H9 (cell line): ENCODE results near the gene HDAC7. TPM values are rescaled to one million over a fixed set of nuclear protein-coding genes. Genes with fewer than 3 reads are reported as not detected.

Experiments used
- DNase-seq: peaks from one replicate; pipeline ENCODE4 v3.0.0-alpha.2; 2017
- H2AFZ ChIP-seq: one replicate; pipeline ENCODE4 v1.6.1; 2013; ENCODE audit warnings: mild to moderate bottlenecking, low read length, control low read depth, moderate library complexity
- H2AK5ac ChIP-seq: 2 replicates; pipeline ENCODE4 v1.6.1; 2013; ENCODE audit warnings: low read length, control low read depth, mixed read lengths; ENCODE audit not compliant: insufficient read length
- H2BK120ac ChIP-seq: one replicate; pipeline ENCODE4 v1.6.1; 2013; ENCODE audit warnings: low read depth, mild to moderate bottlenecking, low read length, control low read depth, inconsistent platforms; ENCODE audit not compliant: poor library complexity, severe bottlenecking
- H2BK12ac ChIP-seq: 2 replicates; pipeline ENCODE4 v1.6.1; 2013; ENCODE audit warnings: low read length, control low read depth, mixed read lengths, low read depth; ENCODE audit not compliant: insufficient read length
- H2BK15ac ChIP-seq: 2 replicates; pipeline ENCODE4 v1.6.1; 2013; ENCODE audit warnings: low read depth, low read length, control low read depth
- H2BK20ac ChIP-seq: one replicate; pipeline ENCODE4 v1.6.1; 2013; ENCODE audit warnings: low read depth, mild to moderate bottlenecking, low read length, control low read depth, inconsistent platforms; ENCODE audit not compliant: poor library complexity, severe bottlenecking
- H2BK5ac ChIP-seq: 2 replicates; pipeline ENCODE4 v1.6.1; 2013; ENCODE audit warnings: low read length, control low read depth, mixed read lengths; ENCODE audit not compliant: insufficient read length
- H3K14ac ChIP-seq: 2 replicates; pipeline ENCODE4 v1.6.1; 2013; ENCODE audit warnings: low read length, control low read depth; ENCODE audit not compliant: insufficient read depth
- H3K18ac ChIP-seq: 2 replicates; pipeline ENCODE4 v1.6.1; 2013; ENCODE audit warnings: low read depth, mild to moderate bottlenecking, mixed read lengths, low read length, control low read depth; ENCODE audit not compliant: insufficient read length
- H3K23ac ChIP-seq: 2 replicates; pipeline ENCODE4 v1.6.1; 2013; ENCODE audit warnings: low read length, control low read depth, mixed read lengths, low read depth; ENCODE audit not compliant: insufficient read length
- H3K23me2 ChIP-seq: 2 replicates; pipeline ENCODE4 v1.6.1; 2013; ENCODE audit warnings: low read depth, mild to moderate bottlenecking, mixed read lengths, low read length, control low read depth; ENCODE audit not compliant: insufficient read length, poor library complexity, severe bottlenecking
- H3K27ac ChIP-seq: 2 replicates; pipeline ENCODE4 v1.5.1; 2013; ENCODE audit warnings: low read length, control low read depth, mixed read lengths, low read depth; ENCODE audit not compliant: insufficient read length
- H3K27me3 ChIP-seq: 2 replicates; pipeline ENCODE4 v1.6.1; 2013; ENCODE audit warnings: low read length, control low read depth, inconsistent platforms; ENCODE audit not compliant: insufficient read depth
- H3K4ac ChIP-seq: 2 replicates; pipeline ENCODE4 v1.6.1; 2013; ENCODE audit warnings: low read depth, mild to moderate bottlenecking, control low read depth, inconsistent platforms, low read length, moderate library complexity
- H3K4me1 ChIP-seq: 2 replicates; pipeline ENCODE4 v1.6.1; 2013; ENCODE audit warnings: low read length, control low read depth, inconsistent platforms; ENCODE audit not compliant: insufficient read depth
- H3K4me2 ChIP-seq: 2 replicates; pipeline ENCODE4 v1.6.1; 2013; ENCODE audit warnings: low read length, control low read depth, mixed read lengths; ENCODE audit not compliant: insufficient read length, insufficient read depth
- H3K56ac ChIP-seq: 2 replicates; pipeline ENCODE4 v1.6.1; 2013; ENCODE audit warnings: low read depth, mild to moderate bottlenecking, mixed read lengths, low read length, control low read depth; ENCODE audit not compliant: insufficient read length
- H3K79me1 ChIP-seq: 2 replicates; pipeline ENCODE4 v1.6.1; 2013; ENCODE audit warnings: low read depth, mild to moderate bottlenecking, moderate library complexity, low read length, control low read depth, inconsistent platforms; ENCODE audit not compliant: insufficient read depth, poor library complexity, severe bottlenecking
- H3K79me2 ChIP-seq: 2 replicates; pipeline ENCODE4 v1.6.1; 2013; ENCODE audit warnings: low read length, control low read depth, inconsistent platforms; ENCODE audit not compliant: insufficient read depth
- H3K9ac ChIP-seq: 2 replicates; pipeline ENCODE4 v1.6.1; 2013; ENCODE audit warnings: low read length, control low read depth, mixed read lengths; ENCODE audit not compliant: insufficient read length; ENCODE audit errors: extremely low read depth
- H3K9me3 ChIP-seq: one replicate; pipeline ENCODE4 v1.6.1; 2013; ENCODE audit warnings: low read depth, low read length, inconsistent platforms; ENCODE audit not compliant: control insufficient read depth
- H3T11ph ChIP-seq: one replicate; pipeline ENCODE4 v1.6.1; 2013; ENCODE audit warnings: mild to moderate bottlenecking, low read length, control low read depth, inconsistent platforms
- H4K20me1 ChIP-seq: one replicate; pipeline ENCODE4 v1.6.1; 2013; ENCODE audit not compliant: control insufficient read depth, insufficient read length, insufficient read depth
- H4K5ac ChIP-seq: 2 replicates; pipeline ENCODE4 v1.6.1; 2013; ENCODE audit warnings: low read depth, mild to moderate bottlenecking, mixed read lengths, low read length, control low read depth; ENCODE audit not compliant: insufficient read length
- H4K8ac ChIP-seq: replicated peaks from 2 replicates; pipeline ENCODE4 v1.6.1; 2013; ENCODE audit warnings: low read length, control low read depth, mixed read lengths, low read depth; ENCODE audit not compliant: insufficient read length
- H4K91ac ChIP-seq: 2 replicates; pipeline ENCODE4 v1.6.1; 2013; ENCODE audit warnings: low read depth, mild to moderate bottlenecking, moderate library complexity, mixed read lengths, low read length, control low read depth; ENCODE audit not compliant: insufficient read length
- H3K27ac Mint-ChIP-seq, 3 experiments: 2 replicates in 2 of 3; 3 replicates in 1 of 3; pipeline ENCODE4 v1.8.0; 2020 to 2021; ENCODE audit warnings: mixed read lengths in 3 of 3, mild to moderate bottlenecking in 1 of 3, moderate library complexity in 1 of 3
- H3K27me3 Mint-ChIP-seq: 2 replicates; pipeline ENCODE4 v1.8.0; 2021; ENCODE audit warnings: low read depth, mild to moderate bottlenecking, moderate library complexity, mixed read lengths
- H3K36me3 Mint-ChIP-seq, 3 experiments: 2 replicates in 2 of 3; 3 replicates in 1 of 3; pipeline ENCODE4 v1.8.0; 2020 to 2021; ENCODE audit warnings: low read depth in 3 of 3, mixed read lengths in 3 of 3; ENCODE audit not compliant: insufficient read depth in 1 of 3
- H3K4me1 Mint-ChIP-seq, 2 experiments: 2 replicates each; pipeline ENCODE4 v1.8.0; 2020; ENCODE audit warnings: mixed read lengths in 2 of 2
- H3K4me3 Mint-ChIP-seq, 2 experiments: 2 replicates in 1 of 2; 3 replicates in 1 of 2; pipeline ENCODE4 v1.8.0; 2020 to 2021; ENCODE audit warnings: mild to moderate bottlenecking in 2 of 2, mixed read lengths in 2 of 2, moderate library complexity in 1 of 2
- H3K9me3 Mint-ChIP-seq, 2 experiments: 2 replicates in 1 of 2; 3 replicates in 1 of 2; pipeline ENCODE4 v1.8.0; 2020; ENCODE audit warnings: mild to moderate bottlenecking in 2 of 2, mixed read lengths in 2 of 2, moderate library complexity in 1 of 2
- WGBS: extraction: QIAGEN DNeasy Blood & Tissue Kit; methylation state at CpG from one replicate; pipeline ENCODE4 v1.1.7; 2013; ENCODE audit warnings: missing lambda C conversion rate, low lambda C conversion rate, mixed read lengths; ENCODE audit not compliant: insufficient read length; ENCODE audit errors: extremely low coverage; 5-methylcytosine and 5-hydroxymethylcytosine counted together
- total RNA-seq: library from RNA; stranded (reverse); gene quantifications from 2 replicates; pipeline ENCODE4 v1.2.1, GENCODE V29; 2021
- TF ChIP-seq, protein P1 (sequence below): fragments of 200-600 bp; sonication (generic); conservative IDR thresholded peaks from 3 replicates; pipeline ENCODE4 v1.8.0; 2021; ENCODE audit warnings: antibody characterized with exemption, mild to moderate bottlenecking

Gene HDAC7
- total RNA-seq, 1 experiment from 2014 or later: 72.1 TPM

GRCh38 chr12:47778881-47779280, 40.8 kb downstream of the HDAC7 start:
- Histone ChIP-seq H3K56ac (no peak overlapping the region), H3K14ac (no peak overlapping the region), H2BK5ac (no peak overlapping the region), H4K5ac (no peak overlapping the region), H3K4me2 (peak overlapping the region; percentile 36), H2BK120ac (no peak overlapping the region), H3K18ac (no peak overlapping the region), H3K27me3 (no peaks in the 10 kb centered on the region), H4K8ac (no peak overlapping the region), H3K79me2 (no peaks in the 10 kb centered on the region), H2BK12ac (no peak overlapping the region), H3T11ph (no peak overlapping the region), H3K9me3 (no peaks in the 10 kb centered on the region), H3K23ac (no peak overlapping the region), H2AFZ (no peak overlapping the region), H3K27ac (no peak overlapping the region), H3K4me1 (peaks cover 3% of the 10 kb centered on the region; the same call in 1 of the 2 replicates), H3K9ac (no peak overlapping the region), H2BK15ac (no peak overlapping the region), H2AK5ac (no peak overlapping the region), H4K20me1 (peaks cover 2% of the 10 kb centered on the region), H2BK20ac (no peak overlapping the region), H3K4ac (no peak overlapping the region), H4K91ac (no peak overlapping the region), H3K79me1 (no peaks in the 10 kb centered on the region), H3K23me2 (peaks cover 1% of the 10 kb centered on the region)
- Mint-ChIP-seq H3K4me3 (peak overlapping the region; percentile 24 to 66; a peak in 4 of 5 replicates), H3K9me3 (no peaks in the 10 kb centered on the region), H3K36me3 (peaks cover 1 to 12% (median 5%) of the 10 kb centered on the region in 3 experiments; a peak in 6 of 7 replicates), H3K27ac (peak overlapping the region in 1 of 3 experiments; percentile 24; a peak in 1 of 7 replicates), H3K27me3 (peaks cover 23% of the 10 kb centered on the region), H3K4me1 (peaks cover 22 to 35% of the 10 kb centered on the region in 2 experiments)
- no peak for DNase-seq
- WGBS: no CpG with 5 or more reads among the region's 14 CpGs
- TF ChIP-seq, protein P1, sequence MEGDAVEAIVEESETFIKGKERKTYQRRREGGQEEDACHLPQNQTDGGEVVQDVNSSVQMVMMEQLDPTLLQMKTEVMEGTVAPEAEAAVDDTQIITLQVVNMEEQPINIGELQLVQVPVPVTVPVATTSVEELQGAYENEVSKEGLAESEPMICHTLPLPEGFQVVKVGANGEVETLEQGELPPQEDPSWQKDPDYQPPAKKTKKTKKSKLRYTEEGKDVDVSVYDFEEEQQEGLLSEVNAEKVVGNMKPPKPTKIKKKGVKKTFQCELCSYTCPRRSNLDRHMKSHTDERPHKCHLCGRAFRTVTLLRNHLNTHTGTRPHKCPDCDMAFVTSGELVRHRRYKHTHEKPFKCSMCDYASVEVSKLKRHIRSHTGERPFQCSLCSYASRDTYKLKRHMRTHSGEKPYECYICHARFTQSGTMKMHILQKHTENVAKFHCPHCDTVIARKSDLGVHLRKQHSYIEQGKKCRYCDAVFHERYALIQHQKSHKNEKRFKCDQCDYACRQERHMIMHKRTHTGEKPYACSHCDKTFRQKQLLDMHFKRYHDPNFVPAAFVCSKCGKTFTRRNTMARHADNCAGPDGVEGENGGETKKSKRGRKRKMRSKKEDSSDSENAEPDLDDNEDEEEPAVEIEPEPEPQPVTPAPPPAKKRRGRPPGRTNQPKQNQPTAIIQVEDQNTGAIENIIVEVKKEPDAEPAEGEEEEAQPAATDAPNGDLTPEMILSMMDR: no peak
